Measurements from ENCODE around the gene TRPV4.

DNA sequence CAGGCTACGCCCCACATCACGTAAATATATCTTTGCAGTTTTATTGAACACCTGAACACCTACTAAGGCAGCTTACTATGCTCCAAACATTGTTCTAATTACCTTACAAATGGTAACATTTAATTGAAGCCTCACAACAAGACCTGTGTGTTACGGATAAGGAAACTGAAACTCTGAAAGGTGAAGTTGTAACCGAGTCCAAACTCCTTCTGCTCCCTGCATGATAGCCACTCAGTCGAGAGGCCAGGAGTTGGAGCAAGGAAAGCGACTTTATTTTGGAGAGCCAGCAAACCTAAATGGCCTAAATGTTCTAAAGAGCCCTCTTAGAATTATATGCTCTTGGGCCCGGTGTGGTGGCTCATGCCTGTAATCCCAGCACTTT, 12.6 kb upstream of the TRPV4 start:
- no peak for TF ChIP-seq POLR2AphosphoS5 (IDR thresholded peaks at IDR 0.05; ENCODE audit: low read depth, low read length)
- TF ChIP-seq POLR2A (IDR thresholded peaks at IDR 0.05; ENCODE audit: low read depth, low read length): no peak
- no peak for TF ChIP-seq TAF1 (IDR thresholded peaks at IDR 0.05; ENCODE audit: borderline replicate concordance, low read depth, low read length)
